Upper lobe of left lung (tissue), 6 donors: ENCODE data around the gene POU2F2. TPM values are rescaled to one million over a fixed set of nuclear protein-coding genes. Genes with fewer than 3 reads are reported as not detected.

Source experiments
- ATAC-seq, 2 donors: fragments of 200-7000 bp; cut with Tn5 transposase; one replicate each; pipeline ENCODE4 v1.9.1; 2022; ENCODE audit warnings: mild to moderate bottlenecking in 2 of 2, moderate library complexity in 2 of 2; ENCODE audit not compliant: low FRiP score in 2 of 2
- DNase-seq, 2 donors: peaks; one replicate each; pipeline ENCODE4 v3.0.0-alpha.2; 2019 to 2020
- H3K27ac ChIP-seq, 4 donors: fragments of 200-600 bp; sonication (generic); one replicate each; pipeline ENCODE4 v1.5.1; 2016 to 2019
- H3K27me3 ChIP-seq, 4 donors: fragments of 200-600 bp; sonication (generic); one replicate each; pipeline ENCODE4 v1.5.1; 2017 to 2019
- H3K36me3 ChIP-seq, 4 donors: fragments of 200-600 bp; sonication (generic); one replicate each; pipeline ENCODE4 v1.5.1; 2016 to 2019
- H3K4me1 ChIP-seq, 4 donors: fragments of 200-600 bp; sonication (generic); one replicate each; pipeline ENCODE4 v1.5.1; 2018 to 2019
- H3K4me3 ChIP-seq, 4 donors: fragments of 200-600 bp; sonication (generic); one replicate each; pipeline ENCODE4 v1.5.1; 2017 to 2019; ENCODE audit warnings: mild to moderate bottlenecking in 2 of 4, moderate library complexity in 1 of 4
- H3K9me3 ChIP-seq, 4 donors: fragments of 200-600 bp; sonication (generic); one replicate each; pipeline ENCODE4 v1.5.1; 2018 to 2019
- EP300 ChIP-seq, 4 donors: sonication (generic); formaldehyde crosslinking; IDR thresholded peaks; one replicate each; pipeline ENCODE4 v1.5.1; 2017; ENCODE audit warnings: antibody characterized with exemption in 4 of 4, control low read depth in 2 of 4
- POLR2A ChIP-seq, 4 donors: fragments of 450-650 bp; IDR thresholded peaks; one replicate each; pipeline ENCODE4 v1.5.1; 2016 to 2017; ENCODE audit warnings: antibody characterized with exemption in 4 of 4, mild to moderate bottlenecking in 2 of 4
- POLR2AphosphoS5 ChIP-seq, 2 donors: sonication (generic); formaldehyde crosslinking; IDR thresholded peaks; one replicate each; pipeline ENCODE4 v1.5.1; 2017; ENCODE audit warnings: antibody characterized with exemption in 2 of 2
- WGBS, 2 donors: methylation state at CpG; one replicate each; pipeline ENCODE4 v1.1.5; 2017 to 2018; 5-methylcytosine and 5-hydroxymethylcytosine counted together
- total RNA-seq, 6 donors: library from RNA; depleted of rRNA in 4 of 6; stranded (reverse); fragments of >200 nt in 4 of 6; gene quantifications; one replicate each; pipeline versions ENCODE4 v1.1.0 to v1.2.1, GENCODE V29; 2016 to 2021
- TF ChIP-seq, protein P1 (sequence below), 6 experiments: fragments of 450-650 bp in 4 of 6; fragments of 200-600 bp in 2 of 6; sonication (generic) in 2 of 6; IDR thresholded peaks; one replicate each; pipeline ENCODE4 v1.5.1; 2016 to 2019; ENCODE audit warnings: antibody characterized with exemption in 6 of 6
- donor health status: DM: no; HTN: no; CAD: no; lungs with moderate emphysema.
- donor health status: DM: no; HTN: yes; CAD: no; lungs with severe emphysema.

POU2F2 gene
- total RNA-seq, 6 donors from 2014 or later = 1.3 to 12.0 (median 5.0) TPM

GRCh38 chr19:42172261-42172660, 40.0 kb upstream of the POU2F2 start:
- WGBS, 2 donors = 90% methylated on average over 7 of the region's 7 CpGs
- H3K27me3 ChIP-seq = peaks cover 0 to 28% (median 11%) of the 10 kb centered on the region in 4 donors
- no peak for DNase-seq

DNA sequence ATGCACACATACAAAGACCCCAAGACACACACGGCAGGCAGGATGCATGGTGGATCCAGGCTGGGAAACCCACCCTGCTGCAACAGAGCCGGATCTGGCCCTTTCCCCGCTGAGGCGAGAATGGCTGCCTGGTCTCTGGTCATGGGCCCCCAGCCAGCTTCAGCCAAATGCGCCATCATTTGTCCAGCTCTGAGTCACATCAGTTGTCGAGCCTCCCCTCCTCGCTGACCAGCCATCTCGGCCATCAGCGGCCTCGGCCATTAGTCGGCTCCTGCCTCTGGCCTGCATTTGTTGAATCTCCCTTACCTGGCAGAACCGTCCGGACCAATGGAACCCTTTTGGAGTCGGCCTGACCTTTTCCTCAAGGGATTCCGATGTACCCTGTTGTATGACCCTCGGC, 38.5 kb upstream of the POU2F2 start:
- Histone ChIP-seq H3K27me3 (peaks cover 0 to 14% (median 4%) of the 10 kb centered on the region in 4 donors), H3K9me3 (no peaks in the 10 kb centered on the region), H3K27ac (no peak overlapping the region), H3K4me1 (peaks cover 0 to 4% (median 2%) of the 10 kb centered on the region in 4 donors), H3K36me3 (no peaks in the 10 kb centered on the region), H3K4me3 (no peak overlapping the region)
- no peak for TF ChIP-seq POLR2A (IDR thresholded peaks at IDR 0.05)
- no peak for TF ChIP-seq POLR2AphosphoS5 (IDR thresholded peaks at IDR 0.05)
- TF ChIP-seq EP300 (IDR thresholded peaks at IDR 0.05) = no peak
- WGBS, 2 donors = 88 to 92% methylated on average over 14 to 16 of the region's 16 CpGs
- DNase-seq = peak in 1 of 2 donors; percentile 50
- no peak for ATAC-seq

More at GRCh38 chr19:42172261-42172660, 40.0 kb upstream of the POU2F2 start:
- no peak overlapping the region for H3K27ac ChIP-seq
- peaks cover 11 to 19% (median 18%) of the 10 kb centered on the region in 4 donors for H3K4me1 ChIP-seq
- H3K4me3 ChIP-seq = no peak overlapping the region
- no peak for TF ChIP-seq POLR2AphosphoS5 (IDR thresholded peaks at IDR 0.05)
- TF ChIP-seq, protein P1, sequence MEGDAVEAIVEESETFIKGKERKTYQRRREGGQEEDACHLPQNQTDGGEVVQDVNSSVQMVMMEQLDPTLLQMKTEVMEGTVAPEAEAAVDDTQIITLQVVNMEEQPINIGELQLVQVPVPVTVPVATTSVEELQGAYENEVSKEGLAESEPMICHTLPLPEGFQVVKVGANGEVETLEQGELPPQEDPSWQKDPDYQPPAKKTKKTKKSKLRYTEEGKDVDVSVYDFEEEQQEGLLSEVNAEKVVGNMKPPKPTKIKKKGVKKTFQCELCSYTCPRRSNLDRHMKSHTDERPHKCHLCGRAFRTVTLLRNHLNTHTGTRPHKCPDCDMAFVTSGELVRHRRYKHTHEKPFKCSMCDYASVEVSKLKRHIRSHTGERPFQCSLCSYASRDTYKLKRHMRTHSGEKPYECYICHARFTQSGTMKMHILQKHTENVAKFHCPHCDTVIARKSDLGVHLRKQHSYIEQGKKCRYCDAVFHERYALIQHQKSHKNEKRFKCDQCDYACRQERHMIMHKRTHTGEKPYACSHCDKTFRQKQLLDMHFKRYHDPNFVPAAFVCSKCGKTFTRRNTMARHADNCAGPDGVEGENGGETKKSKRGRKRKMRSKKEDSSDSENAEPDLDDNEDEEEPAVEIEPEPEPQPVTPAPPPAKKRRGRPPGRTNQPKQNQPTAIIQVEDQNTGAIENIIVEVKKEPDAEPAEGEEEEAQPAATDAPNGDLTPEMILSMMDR (IDR thresholded peaks at IDR 0.05) = no peak
- H3K36me3 ChIP-seq = no peaks in the 10 kb centered on the region
- H3K9me3 ChIP-seq = no peaks in the 10 kb centered on the region
- no peak for ATAC-seq

GRCh38 chr19:42169486-42170413, 37.5 kb upstream of the POU2F2 start:
- Histone ChIP-seq H3K27ac (no peak overlapping the region), H3K4me1 (no peaks in the 10 kb centered on the region), H3K27me3 (peaks cover 0 to 5% (median 0%) of the 10 kb centered on the region in 4 donors), H3K36me3 (no peaks in the 10 kb centered on the region), H3K4me3 (no peak overlapping the region), H3K9me3 (no peaks in the 10 kb centered on the region)
- ATAC-seq (no peak), DNase-seq (no peak)
- WGBS, 2 donors = 75 to 82% methylated on average over 19 of the region's 19 CpGs
- TF ChIP-seq EP300 (IDR thresholded peaks at IDR 0.05) (no peak), POLR2AphosphoS5 (IDR thresholded peaks at IDR 0.05) (no peak), POLR2A (IDR thresholded peaks at IDR 0.05) (no peak)

- Histone ChIP-seq H3K4me1 (no peaks in the 10 kb centered on the region), H3K9me3 (no peaks in the 10 kb centered on the region), H3K27ac (no peak overlapping the region), H3K27me3 (no peaks in the 10 kb centered on the region), H3K4me3 (no peak overlapping the region), H3K36me3 (no peaks in the 10 kb centered on the region)
- DNase-seq (no peak), ATAC-seq (no peak)
- WGBS, 2 donors = 63 to 76% methylated on average over 3 of the region's 3 CpGs
- TF ChIP-seq EP300 (IDR thresholded peaks at IDR 0.05) (no peak), POLR2A (IDR thresholded peaks at IDR 0.05) (no peak), POLR2AphosphoS5 (IDR thresholded peaks at IDR 0.05) (no peak)
- TF ChIP-seq, protein P1 (IDR thresholded peaks at IDR 0.05) = no peak
These were observed 36.0 kb upstream of the POU2F2 start for GRCh38 chr19:42168206-42168605.

- H3K27ac ChIP-seq = no peak overlapping the region
- no peaks in the 10 kb centered on the region for H3K27me3 ChIP-seq
- no peak for ATAC-seq
- no peaks in the 10 kb centered on the region for H3K36me3 ChIP-seq
- 60 to 65% methylated on average over 7 of the region's 7 CpGs for WGBS, 2 donors
- DNase-seq = no peak
- no peaks in the 10 kb centered on the region for H3K4me1 ChIP-seq
- no peak overlapping the region for H3K4me3 ChIP-seq
- H3K9me3 ChIP-seq = no peaks in the 10 kb centered on the region
- no peak for TF ChIP-seq EP300 (IDR thresholded peaks at IDR 0.05)
- TF ChIP-seq POLR2A (IDR thresholded peaks at IDR 0.05) = no peak
- TF ChIP-seq, protein P1 (IDR thresholded peaks at IDR 0.05) = no peak
- TF ChIP-seq POLR2AphosphoS5 (IDR thresholded peaks at IDR 0.05) = no peak
These were observed 34.1 kb upstream of the POU2F2 start for GRCh38 chr19:42166316-42166715.
